Stimulated activated CD8-positive, alpha-beta memory T cell treated with anti-CD3 and anti-CD28 coated beads, Interleukin-2, amount 100 ng/mL, for 48 hours (primary cell): ENCODE data around the gene DMAP1.
"Not testable (repeated sequence)": the region's sequence is repeated elsewhere in the genome, so short reads cannot be mapped to it uniquely, and the experiment has no call there.

Experiments used
- DNase-seq, 2 donors: peaks; one replicate each; pipeline ENCODE4 v3.0.0-alpha.2; 2020; ENCODE audit warnings: low read depth in 2 of 2

The DMAP1 gene

GRCh38 chr1:44213222-44214112, at the start of gene DMAP1:
Gene DMAP1 (plus strand): TSS chr1:44213471. CDS start chr1:44213754, 283 bp downstream.
- DNase-seq, result peak; percentile 68 to 73

GRCh38 chr1:44168520-44169098, 44.7 kb upstream of the DMAP1 start:
- no peak for DNase-seq

- DNase-seq, result no peak
These were observed 42.9 kb upstream of the DMAP1 start for GRCh38 chr1:44170281-44170823.

GRCh38 chr1:44174630-44175029, 38.6 kb upstream of the DMAP1 start:
- no peak for DNase-seq

GRCh38 chr1:44200336-44200735, 12.9 kb upstream of the DMAP1 start:
- no peak for DNase-seq

GRCh38 chr1:44206545-44206944, 6.7 kb upstream of the DMAP1 start:
- not testable (repeated sequence) for DNase-seq

- DNase-seq, result no peak
These were observed 5.0 kb upstream of the DMAP1 start for GRCh38 chr1:44208226-44208625.

- DNase-seq, result no peak
These were observed 2.7 kb upstream of the DMAP1 start for GRCh38 chr1:44210595-44210994.

- DNase-seq, result peak in 1 of 2 donors; percentile 8
These were observed 683 bp upstream of the DMAP1 start for GRCh38 chr1:44212355-44213221.

- peak; percentile 57 to 61 for DNase-seq
These were observed 4.6 kb downstream of the DMAP1 start for GRCh38 chr1:44217809-44218410.

- no peak for DNase-seq
These were observed 5.4 kb downstream of the DMAP1 start for GRCh38 chr1:44218503-44219300.

- no peak for DNase-seq
These were observed 6.0 kb downstream of the DMAP1 start for GRCh38 chr1:44219301-44219626.

GRCh38 chr1:44220001-44220751, 6.9 kb downstream of the DMAP1 start:
- DNase-seq, result no peak

GRCh38 chr1:44220755-44221154, 7.5 kb downstream of the DMAP1 start:
- no peak for DNase-seq

- DNase-seq, result no peak
These were observed 8.5 kb downstream of the DMAP1 start for GRCh38 chr1:44221769-44222168.

GRCh38 chr1:44222397-44223186, 9.3 kb downstream of the DMAP1 start:
- DNase-seq, result no peak

GRCh38 chr1:44223187-44223610, 9.9 kb downstream of the DMAP1 start:
- DNase-seq, result no peak

GRCh38 chr1:44225761-44226160, 12.5 kb downstream of the DMAP1 start:
- DNase-seq, result no peak

- DNase-seq, result no peak
These were observed 13.9 kb downstream of the DMAP1 start for GRCh38 chr1:44227211-44227610.
